ENCODE measurements around the gene CCR9. TPM values are rescaled to one million over a fixed set of nuclear protein-coding genes. Genes with fewer than 3 reads are reported as not detected.

Gene CCR9
- polyA plus RNA-seq, 3 donors = not detected

- no peak for TF ChIP-seq CTCF (IDR thresholded peaks at IDR 0.05)
- Mint-ChIP-seq H3K27me3 (ENCODE audit: low read depth in 3 of 3) (no peaks in the 10 kb centered on the region), H3K27ac (no peak overlapping the region), H3K9me3 (no peaks in the 10 kb centered on the region), H3K4me1 (peaks cover 11% of the 10 kb centered on the region), H3K4me3 (no peak overlapping the region), H3K36me3 (peaks cover 62 to 68% of the 10 kb centered on the region in 2 donors)
- H4K20me1 ChIP-seq (ENCODE audit: insufficient read depth, low read length) = peaks cover 3% of the 10 kb centered on the region
- H3K4me3 ChIP-seq (replicated peaks in 1 of 3; ENCODE audit: low read depth in 2 of 3, low read length in 3 of 3) = no peak overlapping the region
- no peak overlapping the region for H3K4me2 ChIP-seq (replicated peaks; ENCODE audit: extremely low read depth, low read length, poor library complexity, severe bottlenecking)
- H3K79me2 ChIP-seq (ENCODE audit: insufficient read depth, low read length) = no peaks in the 10 kb centered on the region
- no peaks in the 10 kb centered on the region for H3K27me3 ChIP-seq (ENCODE audit: control insufficient read depth in 2 of 2, insufficient read depth in 2 of 2, low read length in 2 of 2)
- 95% methylated on average over 6 of the region's 8 CpGs for WGBS (ENCODE audit: insufficient coverage)
- no peak for DNase-seq
- intact Hi-C loops (cut with micrococcal nuclease) = loop anchor here (2.0 to 10.0 kb wide), 5 partner anchors 139 to 507 kb away; no protein-coding TSS in a partner anchor
- H3K27ac ChIP-seq (ENCODE audit: low read depth in 1 of 2, low read length in 2 of 2) = no peak overlapping the region
- H3K9me3 ChIP-seq (replicated peaks in 1 of 2; ENCODE audit: control insufficient read depth in 1 of 2, insufficient read depth in 1 of 2, low read length in 2 of 2) = no peaks in the 10 kb centered on the region
- H3K4me1 ChIP-seq (ENCODE audit: control insufficient read depth in 1 of 2, insufficient read depth in 2 of 2, low read length in 2 of 2) = peaks cover 7 to 8% of the 10 kb centered on the region in 2 donors
- H3K36me3 ChIP-seq (replicated peaks in 1 of 2; ENCODE audit: control insufficient read depth in 1 of 2, insufficient read depth in 2 of 2, low read length in 2 of 2) = peaks cover 39 to 65% of the 10 kb centered on the region in 2 donors
- H3K9ac ChIP-seq (ENCODE audit: insufficient read depth, low read length, poor library complexity, severe bottlenecking) = no peak overlapping the region
- H2AFZ ChIP-seq (ENCODE audit: insufficient read depth, low read depth, low read length, poor library complexity, severe bottlenecking) = no peak overlapping the region
Observed at GRCh38 chr3:45937206-45938042, 51.1 kb downstream of the CCR9 start.

GRCh38 chr3:45938043-45938435, 51.7 kb downstream of the CCR9 start:
- Mint-ChIP-seq H3K9me3 (no peaks in the 10 kb centered on the region), H3K4me3 (no peak overlapping the region), H3K36me3 (peaks cover 68 to 73% of the 10 kb centered on the region in 2 donors), H3K27ac (no peak overlapping the region), H3K4me1 (peaks cover 7% of the 10 kb centered on the region), H3K27me3 (ENCODE audit: low read depth in 3 of 3) (no peaks in the 10 kb centered on the region)
- no peak for TF ChIP-seq CTCF (IDR thresholded peaks at IDR 0.05)
- intact Hi-C loops (cut with micrococcal nuclease) = loop anchor here (2.0 to 10.0 kb wide), 5 partner anchors 139 to 507 kb away; no protein-coding TSS in a partner anchor
- no peak for DNase-seq
- no peaks in the 10 kb centered on the region for H3K79me2 ChIP-seq (ENCODE audit: insufficient read depth, low read length)
- peaks cover 39 to 69% of the 10 kb centered on the region in 2 donors for H3K36me3 ChIP-seq (replicated peaks in 1 of 2; ENCODE audit: control insufficient read depth in 1 of 2, insufficient read depth in 2 of 2, low read length in 2 of 2)
- no peak overlapping the region for H3K9ac ChIP-seq (ENCODE audit: insufficient read depth, low read length, poor library complexity, severe bottlenecking)
- no peak overlapping the region for H3K4me2 ChIP-seq (replicated peaks; ENCODE audit: extremely low read depth, low read length, poor library complexity, severe bottlenecking)
- peaks cover 3% of the 10 kb centered on the region for H4K20me1 ChIP-seq (ENCODE audit: insufficient read depth, low read length)
- no peak overlapping the region for H3K4me3 ChIP-seq (replicated peaks in 1 of 3; ENCODE audit: low read depth in 2 of 3, low read length in 3 of 3)
- H3K27me3 ChIP-seq (ENCODE audit: control insufficient read depth in 2 of 2, insufficient read depth in 2 of 2, low read length in 2 of 2) = no peaks in the 10 kb centered on the region
- no peak overlapping the region for H3K27ac ChIP-seq (ENCODE audit: low read depth in 1 of 2, low read length in 2 of 2)
- WGBS (ENCODE audit: insufficient coverage) = no CpG with 5 or more reads among the region's 4 CpGs
- peaks cover under 1 to 2% of the 10 kb centered on the region in 2 donors for H3K4me1 ChIP-seq (ENCODE audit: control insufficient read depth in 1 of 2, insufficient read depth in 2 of 2, low read length in 2 of 2)
- H2AFZ ChIP-seq (ENCODE audit: insufficient read depth, low read depth, low read length, poor library complexity, severe bottlenecking) = no peak overlapping the region
- no peaks in the 10 kb centered on the region for H3K9me3 ChIP-seq (replicated peaks in 1 of 2; ENCODE audit: control insufficient read depth in 1 of 2, insufficient read depth in 1 of 2, low read length in 2 of 2)

Measured in CD14-positive monocyte (primary cell).